WI38 (cell line): Measurements from ENCODE around the gene KCMF1.

Experiments
- H3K4me3 ChIP-seq: 2 replicates; pipeline ENCODE4 v1.5.1; 2011; ENCODE audit warnings: low read depth, mild to moderate bottlenecking, control low read depth, low read length
- CTCF ChIP-seq: IDR thresholded peaks from 2 replicates; pipeline ENCODE4 v1.5.1; 2012; ENCODE audit warnings: low read depth, mild to moderate bottlenecking, control low read depth, low read length

Gene KCMF1

GRCh38 chr2:85057226-85057962 is 86.4 kb downstream of the KCMF1 start:
- no peak overlapping the region for H3K4me3 ChIP-seq
- TF ChIP-seq CTCF: no peak

- TF ChIP-seq CTCF: no peak
- H3K4me3 ChIP-seq: no peak overlapping the region
Measured at GRCh38 chr2:85061896-85062295, 90.9 kb downstream of the KCMF1 start.

- no peak for TF ChIP-seq CTCF
- H3K4me3 ChIP-seq: no peak overlapping the region
Measured at GRCh38 chr2:85062565-85062964, 91.6 kb downstream of the KCMF1 start.

GRCh38 chr2:85063981-85064599 is 93.1 kb downstream of the KCMF1 start:
- no peak for TF ChIP-seq CTCF
- H3K4me3 ChIP-seq: no peak overlapping the region

- TF ChIP-seq CTCF: no peak
- H3K4me3 ChIP-seq: no peak overlapping the region
Measured at GRCh38 chr2:85064927-85065577, 94.1 kb downstream of the KCMF1 start.

GRCh38 chr2:85066006-85066740 is 95.2 kb downstream of the KCMF1 start:
- no peak for TF ChIP-seq CTCF

More at GRCh38 chr2:85066006-85066740, 95.2 kb downstream of the KCMF1 start:
- no peak overlapping the region for H3K4me3 ChIP-seq
